ENCODE data around the gene MRTFA.

DNA sequence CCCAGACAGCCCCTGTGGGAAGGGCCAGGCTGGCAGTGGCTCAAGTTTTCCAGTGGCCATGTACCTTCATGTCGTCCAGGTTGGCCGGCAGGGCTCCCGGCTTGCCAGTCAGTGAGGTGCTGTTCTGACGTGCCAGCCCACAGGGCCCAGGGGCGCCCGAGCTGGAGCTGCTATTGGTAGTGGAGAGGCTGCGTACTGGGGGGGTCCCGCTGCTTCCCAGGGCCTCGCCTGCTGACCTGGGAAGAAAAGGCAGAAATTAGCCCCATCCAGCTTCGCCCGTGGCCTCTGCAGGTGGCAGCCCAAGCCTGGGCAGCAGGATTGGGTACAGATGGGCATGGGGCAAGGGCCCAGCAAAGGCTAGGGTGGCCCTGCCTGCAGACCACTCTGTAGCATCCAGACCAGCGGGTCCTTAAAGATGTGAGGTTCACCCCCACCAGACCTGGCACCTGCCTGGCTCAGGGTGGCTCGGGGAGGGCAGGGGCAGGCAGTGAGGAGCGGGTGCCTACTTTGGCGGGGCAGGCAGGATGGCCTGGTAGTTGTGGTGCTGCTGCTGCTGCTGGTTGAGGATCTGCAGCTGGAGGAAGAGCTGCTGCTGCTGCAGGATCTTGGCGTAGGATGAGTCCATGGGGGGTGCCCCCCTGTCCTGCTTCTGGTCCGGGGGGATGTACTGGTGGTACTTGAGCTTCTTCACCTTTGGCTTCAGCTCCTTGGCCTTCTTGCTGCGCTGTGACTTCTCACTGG is 216.0 kb downstream of the MRTFA start:
- TF ChIP-seq, protein P1, sequence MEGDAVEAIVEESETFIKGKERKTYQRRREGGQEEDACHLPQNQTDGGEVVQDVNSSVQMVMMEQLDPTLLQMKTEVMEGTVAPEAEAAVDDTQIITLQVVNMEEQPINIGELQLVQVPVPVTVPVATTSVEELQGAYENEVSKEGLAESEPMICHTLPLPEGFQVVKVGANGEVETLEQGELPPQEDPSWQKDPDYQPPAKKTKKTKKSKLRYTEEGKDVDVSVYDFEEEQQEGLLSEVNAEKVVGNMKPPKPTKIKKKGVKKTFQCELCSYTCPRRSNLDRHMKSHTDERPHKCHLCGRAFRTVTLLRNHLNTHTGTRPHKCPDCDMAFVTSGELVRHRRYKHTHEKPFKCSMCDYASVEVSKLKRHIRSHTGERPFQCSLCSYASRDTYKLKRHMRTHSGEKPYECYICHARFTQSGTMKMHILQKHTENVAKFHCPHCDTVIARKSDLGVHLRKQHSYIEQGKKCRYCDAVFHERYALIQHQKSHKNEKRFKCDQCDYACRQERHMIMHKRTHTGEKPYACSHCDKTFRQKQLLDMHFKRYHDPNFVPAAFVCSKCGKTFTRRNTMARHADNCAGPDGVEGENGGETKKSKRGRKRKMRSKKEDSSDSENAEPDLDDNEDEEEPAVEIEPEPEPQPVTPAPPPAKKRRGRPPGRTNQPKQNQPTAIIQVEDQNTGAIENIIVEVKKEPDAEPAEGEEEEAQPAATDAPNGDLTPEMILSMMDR (conservative IDR thresholded peaks at IDR 0.05), result no peak
- TF ChIP-seq ZFX (IDR thresholded peaks at IDR 0.05), result no peak
